Measurements from ENCODE around the gene CABLES2.

Gene CABLES2

DNA sequence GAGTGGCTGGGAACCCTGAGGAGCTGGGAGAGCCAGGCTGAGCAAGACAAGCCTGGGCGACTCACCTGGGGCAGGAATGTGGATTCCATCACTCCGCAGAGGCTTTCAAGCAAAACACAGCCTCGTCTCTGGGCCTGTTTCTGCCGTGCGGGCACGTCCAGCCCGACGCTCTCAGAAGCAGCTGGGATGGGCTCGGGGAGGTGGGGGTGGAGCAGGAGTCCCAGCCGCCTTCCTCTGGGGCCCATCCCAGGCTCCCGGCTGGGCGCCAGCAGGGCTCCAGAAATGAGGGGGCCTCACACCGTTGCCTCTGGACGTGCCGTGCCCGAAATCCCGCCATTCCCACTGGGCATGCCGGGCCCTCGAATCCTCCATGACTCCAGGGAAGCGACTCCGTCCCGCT, 28.9 kb downstream of the CABLES2 start:
- peaks cover 0 to 6% of the 10 kb centered on the region in 2 experiments for H3K36me3 ChIP-seq (ENCODE audit: control insufficient read depth in 1 of 2, insufficient read depth in 2 of 2, low read length in 2 of 2)
- no CpG with 5 or more reads among the region's 22 CpGs for WGBS (ENCODE audit: extremely low coverage, insufficient coverage, insufficient read length)

DNA sequence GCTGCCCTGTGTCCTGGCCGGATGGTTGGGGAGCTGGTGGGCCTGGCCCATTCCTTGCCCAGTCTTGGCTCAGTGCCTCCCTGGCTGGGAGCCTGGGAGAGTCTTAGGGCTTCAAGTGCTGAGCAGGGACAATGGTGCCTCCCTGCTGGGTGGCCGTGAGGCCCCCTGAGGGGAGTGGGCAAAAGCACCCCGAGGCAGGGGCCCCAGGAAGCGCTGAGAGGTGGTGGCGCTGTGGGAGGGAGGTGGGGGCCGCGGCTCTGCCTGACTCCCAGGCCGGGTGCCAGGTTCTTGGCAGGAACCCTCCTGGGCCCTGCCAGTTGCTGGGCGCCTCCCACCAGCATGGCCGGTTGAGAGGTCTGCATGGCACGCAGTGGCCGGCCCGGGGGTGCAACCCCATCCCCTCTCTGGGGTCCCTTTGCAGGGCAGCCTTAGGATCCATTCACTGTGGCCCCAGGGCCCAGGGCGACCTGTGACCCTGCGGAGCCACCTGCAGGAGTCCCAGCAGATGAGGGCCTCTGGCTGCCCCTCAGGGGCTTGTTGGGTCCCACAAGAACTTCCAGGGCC, 29.4 kb downstream of the CABLES2 start:
- H4K12ac ChIP-seq (ENCODE audit: low read depth, low read length), result no peak overlapping the region
- no peak overlapping the region for H3K4me3 ChIP-seq (ENCODE audit: low read depth, low read length)
- H3K27me3 ChIP-seq (ENCODE audit: insufficient read depth, low read length), result no peaks in the 10 kb centered on the region
- H3K9me3 ChIP-seq (ENCODE audit: insufficient read depth, low read depth, low read length), result no peaks in the 10 kb centered on the region
- peaks cover 31% of the 10 kb centered on the region for H3K79me1 ChIP-seq (ENCODE audit: low read length)
- no CpG with 5 or more reads among the region's 15 CpGs for WGBS (ENCODE audit: extremely low coverage, insufficient coverage, insufficient read length)
- H3K4me1 ChIP-seq (ENCODE audit: control insufficient read depth in 1 of 2, insufficient read depth in 2 of 2, low read length in 2 of 2), result peaks cover 24 to 35% of the 10 kb centered on the region in 2 experiments
- H2BK5ac ChIP-seq (ENCODE audit: low read depth, low read length, poor library complexity), result peak overlapping the region; percentile 86
- no peak overlapping the region for H3K23ac ChIP-seq (ENCODE audit: low read length)
- H2BK12ac ChIP-seq (ENCODE audit: low read length), result peak overlapping the region; percentile 84
- no peak overlapping the region for H3K9ac ChIP-seq (ENCODE audit: low read length)
- peak overlapping the region; percentile 73 for H3K14ac ChIP-seq (ENCODE audit: low read length)
- peaks cover 0 to 6% of the 10 kb centered on the region in 2 experiments for H3K36me3 ChIP-seq (ENCODE audit: control insufficient read depth in 1 of 2, insufficient read depth in 2 of 2, low read length in 2 of 2)
- peak overlapping the region; percentile 58 for H3K18ac ChIP-seq (ENCODE audit: low read length)
- H2BK120ac ChIP-seq (ENCODE audit: insufficient read depth, low read length, poor library complexity), result peak overlapping the region; percentile 93
- H4K91ac ChIP-seq (ENCODE audit: low read depth, low read length), result peak overlapping the region; percentile 91
- peak overlapping the region; percentile 64 for H4K8ac ChIP-seq (ENCODE audit: low read depth, low read length)
- peak overlapping the region; percentile 91 for H3K27ac ChIP-seq (ENCODE audit: low read depth, low read length)
- H2AK5ac ChIP-seq (ENCODE audit: low read length), result peak overlapping the region; percentile 92
- H2AFZ ChIP-seq (ENCODE audit: insufficient read depth, low read length, poor library complexity), result no peak overlapping the region
- H3K4ac ChIP-seq (ENCODE audit: low read depth, low read length), result peak overlapping the region; percentile 43
- H3K79me2 ChIP-seq (ENCODE audit: control insufficient read depth, insufficient read depth, low read length, poor library complexity), result peaks cover 6% of the 10 kb centered on the region
- peak overlapping the region; percentile 12 for H3K4me2 ChIP-seq (ENCODE audit: low read length)
- DNase-seq, result no peak

More for the DNA sequence above, 28.9 kb downstream of the CABLES2 start:
- peak overlapping the region; percentile 93 for H2BK120ac ChIP-seq (ENCODE audit: insufficient read depth, low read length, poor library complexity)
- H2AFZ ChIP-seq (ENCODE audit: insufficient read depth, low read length, poor library complexity), result no peak overlapping the region
- peak overlapping the region; percentile 40 for H2AK5ac ChIP-seq (ENCODE audit: low read length)
- peaks cover 31% of the 10 kb centered on the region for H3K79me1 ChIP-seq (ENCODE audit: low read length)
- H3K9me3 ChIP-seq (ENCODE audit: insufficient read depth, low read depth, low read length), result no peaks in the 10 kb centered on the region
- peak overlapping the region; percentile 91 for H3K27ac ChIP-seq (ENCODE audit: low read depth, low read length)
- H4K91ac ChIP-seq (ENCODE audit: low read depth, low read length), result peak overlapping the region; percentile 91
- H3K9ac ChIP-seq (ENCODE audit: low read length), result no peak overlapping the region
- H2BK12ac ChIP-seq (ENCODE audit: low read length), result peak overlapping the region; percentile 89
- H3K14ac ChIP-seq (ENCODE audit: low read length), result peak overlapping the region; percentile 33
- peak; percentile 89 to 97 for DNase-seq
- H2BK5ac ChIP-seq (ENCODE audit: low read depth, low read length, poor library complexity), result peak overlapping the region; percentile 86
- peak overlapping the region; percentile 64 for H4K8ac ChIP-seq (ENCODE audit: low read depth, low read length)
- H3K23ac ChIP-seq (ENCODE audit: low read length), result no peak overlapping the region
- peak overlapping the region; percentile 62 for H3K18ac ChIP-seq (ENCODE audit: low read length)
- H3K27me3 ChIP-seq (ENCODE audit: insufficient read depth, low read length), result no peaks in the 10 kb centered on the region
- H3K4me3 ChIP-seq (ENCODE audit: low read depth, low read length), result no peak overlapping the region
- H4K12ac ChIP-seq (ENCODE audit: low read depth, low read length), result peak overlapping the region; percentile 26
- peak overlapping the region; percentile 16 for H3K4ac ChIP-seq (ENCODE audit: low read depth, low read length)
- H3K4me2 ChIP-seq (ENCODE audit: low read length), result no peak overlapping the region
- H3K79me2 ChIP-seq (ENCODE audit: control insufficient read depth, insufficient read depth, low read length, poor library complexity), result peaks cover 6% of the 10 kb centered on the region
- H3K4me1 ChIP-seq (ENCODE audit: control insufficient read depth in 1 of 2, insufficient read depth in 2 of 2, low read length in 2 of 2), result peaks cover 24 to 35% of the 10 kb centered on the region in 2 experiments

DNA sequence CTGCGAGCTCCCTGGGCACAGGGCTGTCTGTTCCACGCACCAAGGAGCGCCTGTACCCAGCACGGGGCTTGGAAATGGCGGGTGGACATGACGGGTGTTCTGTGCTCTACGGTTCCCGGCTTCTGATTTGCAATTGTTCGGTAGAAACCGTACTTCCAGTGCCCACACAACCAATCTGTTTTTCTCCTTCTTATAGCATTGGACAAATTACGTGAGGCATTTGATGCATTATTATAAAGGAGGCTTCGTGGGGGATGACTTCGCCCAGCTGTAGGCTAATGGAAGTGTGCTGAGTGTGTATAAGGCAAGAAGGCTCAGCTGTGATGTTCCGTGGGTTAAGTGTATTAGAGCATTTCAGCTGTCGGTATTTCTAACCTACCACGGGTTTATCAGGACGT, 30.0 kb downstream of the CABLES2 start:
- H3K79me2 ChIP-seq (ENCODE audit: control insufficient read depth, insufficient read depth, low read length, poor library complexity), result peaks cover 6% of the 10 kb centered on the region
- no CpG with 5 or more reads among the region's 17 CpGs for WGBS (ENCODE audit: extremely low coverage, insufficient coverage, insufficient read length)
- H2BK12ac ChIP-seq (ENCODE audit: low read length), result peak overlapping the region; percentile 84
- no peaks in the 10 kb centered on the region for H3K9me3 ChIP-seq (ENCODE audit: insufficient read depth, low read depth, low read length)
- H3K4ac ChIP-seq (ENCODE audit: low read depth, low read length), result peak overlapping the region; percentile 43
- peak overlapping the region; percentile 93 for H2BK120ac ChIP-seq (ENCODE audit: insufficient read depth, low read length, poor library complexity)
- peak overlapping the region; percentile 91 for H3K27ac ChIP-seq (ENCODE audit: low read depth, low read length)
- peak overlapping the region; percentile 86 for H2BK5ac ChIP-seq (ENCODE audit: low read depth, low read length, poor library complexity)
- H3K9ac ChIP-seq (ENCODE audit: low read length), result no peak overlapping the region
- H2AFZ ChIP-seq (ENCODE audit: insufficient read depth, low read length, poor library complexity), result no peak overlapping the region
- peak overlapping the region; percentile 76 for H3K14ac ChIP-seq (ENCODE audit: low read length)
- no peak overlapping the region for H3K4me3 ChIP-seq (ENCODE audit: low read depth, low read length)
- H3K36me3 ChIP-seq (ENCODE audit: control insufficient read depth in 1 of 2, insufficient read depth in 2 of 2, low read length in 2 of 2), result peaks cover 0 to 6% of the 10 kb centered on the region in 2 experiments
- peaks cover 24 to 33% of the 10 kb centered on the region in 2 experiments for H3K4me1 ChIP-seq (ENCODE audit: control insufficient read depth in 1 of 2, insufficient read depth in 2 of 2, low read length in 2 of 2)
- peaks cover 31% of the 10 kb centered on the region for H3K79me1 ChIP-seq (ENCODE audit: low read length)
- H3K27me3 ChIP-seq (ENCODE audit: insufficient read depth, low read length), result no peaks in the 10 kb centered on the region
- DNase-seq, result no peak
- peak overlapping the region; percentile 79 for H4K8ac ChIP-seq (ENCODE audit: low read depth, low read length)
- H4K91ac ChIP-seq (ENCODE audit: low read depth, low read length), result peak overlapping the region; percentile 91
- H3K23ac ChIP-seq (ENCODE audit: low read length), result no peak overlapping the region
- H4K12ac ChIP-seq (ENCODE audit: low read depth, low read length), result no peak overlapping the region
- H2AK5ac ChIP-seq (ENCODE audit: low read length), result peak overlapping the region; percentile 92
- H3K18ac ChIP-seq (ENCODE audit: low read length), result peak overlapping the region; percentile 58
- H3K4me2 ChIP-seq (ENCODE audit: low read length), result no peak overlapping the region

DNA sequence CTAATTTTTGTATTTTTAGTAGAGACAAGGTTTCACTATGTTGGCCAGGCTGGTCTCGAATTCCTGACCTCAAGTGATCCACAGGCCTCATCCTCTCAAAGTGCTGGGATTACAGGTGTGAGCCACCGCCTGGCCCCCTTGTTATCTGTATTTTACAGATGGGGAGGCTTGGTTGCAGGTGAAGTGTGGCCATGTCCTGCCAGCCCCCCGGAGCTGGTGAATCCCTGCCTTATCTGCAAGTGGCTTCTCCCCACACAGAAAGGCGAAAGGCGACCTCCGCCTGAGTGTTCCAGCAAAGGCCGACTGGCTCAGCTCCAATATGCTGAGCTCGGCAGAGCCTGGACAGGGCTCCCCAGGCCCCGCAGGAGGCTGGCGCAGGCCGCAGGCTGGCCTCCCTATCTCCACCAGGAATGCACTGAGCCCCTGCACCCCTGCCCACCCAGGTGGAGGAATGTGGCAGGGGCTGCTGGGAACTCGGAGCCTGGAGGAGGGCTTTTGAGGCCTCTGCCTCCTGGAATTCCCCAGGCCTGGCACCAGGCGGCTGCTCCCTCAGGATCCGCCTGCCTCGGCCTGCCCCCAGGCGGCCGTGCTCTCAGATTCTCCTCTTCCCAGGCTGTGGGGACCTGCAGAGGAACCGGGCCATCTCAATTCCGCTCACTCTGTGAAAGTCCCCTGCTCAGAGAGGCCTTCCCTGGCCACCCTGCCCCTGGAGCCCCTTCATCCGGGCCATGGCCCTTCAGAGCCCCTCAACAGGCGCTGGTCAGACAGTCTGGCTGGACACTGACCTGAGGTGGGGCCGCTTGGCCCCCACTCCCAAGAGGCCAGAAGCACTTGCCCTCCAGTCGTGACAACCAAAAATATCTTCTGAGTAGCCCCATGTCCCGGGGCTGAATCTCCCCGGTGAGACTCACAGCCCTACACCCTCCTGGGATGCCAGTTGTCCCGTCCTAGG, 30.7 kb downstream of the CABLES2 start:
- H3K4me1 ChIP-seq (ENCODE audit: control insufficient read depth in 1 of 2, insufficient read depth in 2 of 2, low read length in 2 of 2), result peaks cover 24 to 33% of the 10 kb centered on the region in 2 experiments
- DNase-seq, result peak; percentile 36 to 61
- peak overlapping the region; percentile 76 for H3K14ac ChIP-seq (ENCODE audit: low read length)
- H3K23ac ChIP-seq (ENCODE audit: low read length), result no peak overlapping the region
- H4K91ac ChIP-seq (ENCODE audit: low read depth, low read length), result peak overlapping the region; percentile 91
- H2BK120ac ChIP-seq (ENCODE audit: insufficient read depth, low read length, poor library complexity), result peak overlapping the region; percentile 93
- H3K79me1 ChIP-seq (ENCODE audit: low read length), result peaks cover 31% of the 10 kb centered on the region
- no peaks in the 10 kb centered on the region for H3K36me3 ChIP-seq (ENCODE audit: control insufficient read depth in 1 of 2, insufficient read depth in 2 of 2, low read length in 2 of 2)
- H3K9ac ChIP-seq (ENCODE audit: low read length), result peak overlapping the region; percentile 11
- H4K8ac ChIP-seq (ENCODE audit: low read depth, low read length), result peak overlapping the region; percentile 79
- peak overlapping the region; percentile 13 for H3K4me2 ChIP-seq (ENCODE audit: low read length)
- H3K4me3 ChIP-seq (ENCODE audit: low read depth, low read length), result no peak overlapping the region
- H2BK12ac ChIP-seq (ENCODE audit: low read length), result peak overlapping the region; percentile 84
- H2AK5ac ChIP-seq (ENCODE audit: low read length), result peak overlapping the region; percentile 75
- H4K12ac ChIP-seq (ENCODE audit: low read depth, low read length), result peak overlapping the region; percentile 78
- no CpG with 5 or more reads among the region's 26 CpGs for WGBS (ENCODE audit: extremely low coverage, insufficient coverage, insufficient read length)
- H3K4ac ChIP-seq (ENCODE audit: low read depth, low read length), result peak overlapping the region; percentile 11
- H3K9me3 ChIP-seq (ENCODE audit: insufficient read depth, low read depth, low read length), result no peaks in the 10 kb centered on the region
- H3K18ac ChIP-seq (ENCODE audit: low read length), result peak overlapping the region; percentile 20
- peak overlapping the region; percentile 85 for H3K27ac ChIP-seq (ENCODE audit: low read depth, low read length)
- H2BK5ac ChIP-seq (ENCODE audit: low read depth, low read length, poor library complexity), result peak overlapping the region; percentile 84
- no peak overlapping the region for H2AFZ ChIP-seq (ENCODE audit: insufficient read depth, low read length, poor library complexity)
- H3K27me3 ChIP-seq (ENCODE audit: insufficient read depth, low read length), result no peaks in the 10 kb centered on the region
- peaks cover 6% of the 10 kb centered on the region for H3K79me2 ChIP-seq (ENCODE audit: control insufficient read depth, insufficient read depth, low read length, poor library complexity)
